BJ (cell line): ENCODE results near the gene AFF3. TPM values are rescaled to one million over a fixed set of nuclear protein-coding genes. Genes with fewer than 3 reads are reported as not detected.

Experiments used
- CTCF ChIA-PET: fragments of 350-600 bp; formaldehyde crosslinking; extraction: SDS; loops from one replicate; lab custom pipeline; 2021; ENCODE audit warnings: antibody characterized with exemption, inconsistent platforms; lab: Yijun Ruan, JAX
- POLR2A ChIA-PET: fragments of 300-600 bp; sonication (Branson Sonifier 250); formaldehyde crosslinking; extraction: SDS; loops from one replicate; lab custom pipeline; 2021; ENCODE audit warnings: antibody characterized with exemption; lab: Charles Lee
- DNase-seq: peaks from one replicate; pipeline ENCODE4 v3.0.0-alpha.2; 2011; ENCODE audit warnings: low read depth
- H3K27me3 ChIP-seq: 2 replicates; pipeline ENCODE4 v1.6.0; 2011; ENCODE audit warnings: low read length; ENCODE audit not compliant: control insufficient read depth, insufficient read depth
- H3K36me3 ChIP-seq: 2 replicates; pipeline ENCODE4 v1.5.1; 2011; ENCODE audit warnings: low read length; ENCODE audit not compliant: control insufficient read depth, insufficient read depth
- H3K4me3 ChIP-seq: 2 replicates; pipeline ENCODE4 v1.5.1; 2011; ENCODE audit warnings: low read depth, mild to moderate bottlenecking, control low read depth, low read length
- polyA plus RNA-seq: library from polyadenylated mRNA; depleted of rRNA; stranded (reverse); fragments of >200 nt; gene quantifications from 2 replicates; pipeline ENCODE4 v1.2.3, GENCODE V29; 2011
- TF ChIP-seq, protein P1 (sequence below): IDR thresholded peaks from 2 replicates; pipeline ENCODE4 v1.5.1; 2011; ENCODE audit warnings: low read depth, mild to moderate bottlenecking, control low read depth, inconsistent platforms, low read length, moderate library complexity; ENCODE audit not compliant: insufficient read depth

AFF3 gene
- polyA plus RNA-seq, 1 experiment = 11.5 TPM

DNA sequence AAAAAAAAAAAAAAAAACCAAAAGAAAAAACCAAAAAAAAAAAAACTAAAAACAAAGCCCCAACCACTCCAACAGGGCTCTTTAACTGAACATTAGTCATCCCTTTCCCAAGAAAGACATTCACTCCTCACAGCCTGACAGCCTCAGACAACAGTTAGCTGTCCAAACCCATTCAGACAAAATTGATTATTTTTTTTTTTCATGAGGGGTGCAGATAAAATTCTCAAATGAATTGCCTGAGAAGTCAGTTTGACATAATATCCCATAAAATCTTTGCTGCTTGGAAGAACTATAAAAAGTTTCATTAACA, 446.5 kb downstream of the AFF3 start:
- POLR2A ChIA-PET = no interaction called here
- DNase-seq = no peak
- TF ChIP-seq, protein P1, sequence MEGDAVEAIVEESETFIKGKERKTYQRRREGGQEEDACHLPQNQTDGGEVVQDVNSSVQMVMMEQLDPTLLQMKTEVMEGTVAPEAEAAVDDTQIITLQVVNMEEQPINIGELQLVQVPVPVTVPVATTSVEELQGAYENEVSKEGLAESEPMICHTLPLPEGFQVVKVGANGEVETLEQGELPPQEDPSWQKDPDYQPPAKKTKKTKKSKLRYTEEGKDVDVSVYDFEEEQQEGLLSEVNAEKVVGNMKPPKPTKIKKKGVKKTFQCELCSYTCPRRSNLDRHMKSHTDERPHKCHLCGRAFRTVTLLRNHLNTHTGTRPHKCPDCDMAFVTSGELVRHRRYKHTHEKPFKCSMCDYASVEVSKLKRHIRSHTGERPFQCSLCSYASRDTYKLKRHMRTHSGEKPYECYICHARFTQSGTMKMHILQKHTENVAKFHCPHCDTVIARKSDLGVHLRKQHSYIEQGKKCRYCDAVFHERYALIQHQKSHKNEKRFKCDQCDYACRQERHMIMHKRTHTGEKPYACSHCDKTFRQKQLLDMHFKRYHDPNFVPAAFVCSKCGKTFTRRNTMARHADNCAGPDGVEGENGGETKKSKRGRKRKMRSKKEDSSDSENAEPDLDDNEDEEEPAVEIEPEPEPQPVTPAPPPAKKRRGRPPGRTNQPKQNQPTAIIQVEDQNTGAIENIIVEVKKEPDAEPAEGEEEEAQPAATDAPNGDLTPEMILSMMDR = no peak
- no peak overlapping the region for H3K4me3 ChIP-seq
- H3K27me3 ChIP-seq = no peaks in the 10 kb centered on the region
- H3K36me3 ChIP-seq = no peaks in the 10 kb centered on the region
- CTCF ChIA-PET = interaction anchor here (0.6 to 1.0 kb wide), 3 partner anchors 13 to 514 kb away, joined by 3 to 4 read pairs (median 3); no protein-coding TSS in a partner anchor

DNA sequence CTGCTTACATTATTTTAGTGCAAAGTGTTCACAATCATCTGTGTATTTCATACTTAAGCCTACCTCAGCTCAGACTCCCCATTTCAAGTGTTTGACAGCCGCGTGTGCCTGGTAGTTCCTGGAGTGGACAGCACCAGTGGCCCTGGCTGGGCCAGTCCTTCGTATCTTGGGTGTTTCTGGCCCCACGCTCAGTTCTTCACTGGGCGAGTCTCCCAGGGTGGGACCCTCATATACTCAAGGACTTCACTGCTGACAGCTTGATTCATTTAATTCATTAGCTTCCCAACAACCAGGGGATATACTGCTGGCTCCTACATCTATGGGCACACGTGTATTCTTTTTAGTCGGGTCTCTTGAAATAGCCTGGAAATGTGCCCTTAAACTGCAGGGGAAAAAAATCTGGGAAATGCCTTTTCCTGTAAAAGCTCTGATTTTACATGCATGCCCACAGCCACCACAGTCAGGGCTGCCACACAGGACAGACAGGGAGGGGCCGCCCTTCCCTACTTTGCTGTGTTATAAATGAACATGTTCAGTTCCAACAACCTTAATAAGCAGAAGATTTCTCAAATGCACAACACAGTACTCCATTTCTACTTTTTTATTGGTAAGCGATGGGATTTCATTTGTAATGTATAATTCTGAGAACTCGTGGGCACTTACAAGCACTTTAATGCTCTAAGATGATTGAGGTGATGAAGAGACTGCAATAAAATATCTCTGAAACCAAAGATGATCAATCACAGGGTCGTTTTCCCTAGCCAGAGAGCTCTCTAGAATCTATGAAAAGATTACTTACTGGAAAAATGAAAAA, 447.1 kb downstream of the AFF3 start:
- H3K36me3 ChIP-seq = no peaks in the 10 kb centered on the region
- TF ChIP-seq, protein P1 = no peak
- no peak overlapping the region for H3K4me3 ChIP-seq
- no peaks in the 10 kb centered on the region for H3K27me3 ChIP-seq
- no peak for DNase-seq
- ChIA-PET POLR2A (no interaction called here), CTCF (interaction anchor here (0.6 to 1.0 kb wide), 3 partner anchors 14 to 515 kb away, joined by 3 to 4 read pairs (median 3); no protein-coding TSS in a partner anchor)

DNA sequence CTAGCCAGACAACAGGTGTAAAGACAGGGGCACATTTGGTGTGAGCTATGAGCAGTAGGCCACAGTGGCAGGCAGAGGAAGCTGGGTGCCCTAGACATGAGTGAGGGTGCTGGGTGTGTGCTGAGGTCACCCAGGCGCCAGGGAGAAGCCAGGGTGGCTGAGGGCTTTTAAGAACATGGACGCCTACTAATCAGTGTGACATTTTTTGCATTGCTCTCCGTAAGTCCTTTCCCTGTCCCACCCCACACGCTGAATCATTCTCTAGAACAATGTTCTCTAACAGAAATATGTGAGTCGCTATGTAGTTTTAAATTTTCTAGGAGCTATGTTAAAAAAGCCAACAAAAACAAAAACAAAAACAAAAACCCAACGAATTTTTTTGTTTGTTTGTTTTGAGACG, 448.1 kb downstream of the AFF3 start:
- Histone ChIP-seq H3K36me3 (no peaks in the 10 kb centered on the region), H3K4me3 (no peak overlapping the region), H3K27me3 (no peaks in the 10 kb centered on the region)
- ChIA-PET CTCF (interaction anchor here (0.9 kb wide), 1 partner anchor 14 kb away, joined by 3 read pairs; no protein-coding TSS in a partner anchor), POLR2A (no interaction called here)
- no peak for DNase-seq
- TF ChIP-seq, protein P1 = no peak

DNA sequence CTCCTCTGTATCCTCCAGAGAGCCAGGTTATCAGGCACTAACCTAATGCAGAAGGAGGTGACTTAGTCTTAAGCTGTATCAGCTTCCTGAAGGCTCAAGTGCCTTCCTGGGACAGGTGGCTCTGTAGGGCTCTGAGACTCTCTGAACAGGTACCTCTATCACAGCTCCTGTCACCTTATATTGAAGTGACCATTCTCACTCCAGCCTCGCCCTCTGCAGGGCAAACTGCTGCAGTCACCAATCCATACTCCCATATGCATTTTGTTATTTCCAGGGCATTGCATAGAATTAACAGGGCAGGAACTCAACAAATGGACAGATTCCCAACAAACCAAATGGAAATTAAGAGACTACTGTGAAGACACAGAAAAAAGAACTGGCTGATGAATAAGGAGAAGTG, 449.6 kb downstream of the AFF3 start:
- ChIA-PET POLR2A (no interaction called here), CTCF (interaction anchor here (0.8 kb wide), 1 partner anchor 10 kb away, joined by 4 read pairs; no protein-coding TSS in a partner anchor)
- TF ChIP-seq, protein P1 = no peak
- DNase-seq = no peak
- Histone ChIP-seq H3K27me3 (peaks cover 2% of the 10 kb centered on the region; the same call in 1 of the 2 replicates), H3K4me3 (no peak overlapping the region), H3K36me3 (no peaks in the 10 kb centered on the region)

DNA sequence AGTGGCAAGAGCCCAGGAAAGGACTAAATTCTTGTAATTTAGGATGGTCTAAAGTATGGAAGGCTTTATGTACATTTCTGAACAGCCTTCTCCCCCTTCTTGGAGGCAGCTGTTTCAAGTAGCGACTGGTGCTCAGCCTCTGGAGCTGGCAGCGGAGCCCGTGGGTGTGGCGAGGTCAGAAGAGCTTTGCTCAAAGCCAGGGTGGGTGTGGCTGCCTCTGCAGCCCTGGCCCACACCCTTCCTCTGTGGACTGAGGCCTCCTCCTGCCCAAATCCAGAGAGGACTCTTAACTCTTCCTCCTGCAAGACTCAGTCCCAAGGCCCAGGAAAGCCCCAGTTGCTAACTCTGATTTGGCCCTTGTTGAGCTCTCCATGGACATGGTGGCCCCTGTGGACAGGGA, 450.5 kb downstream of the AFF3 start:
- POLR2A ChIA-PET = interaction anchor here (0.6 kb wide), 1 partner anchor 337 kb away, joined by 4 read pairs; no protein-coding TSS in a partner anchor

More for the DNA sequence above, 450.5 kb downstream of the AFF3 start:
- no peaks in the 10 kb centered on the region for H3K36me3 ChIP-seq
- no peak for DNase-seq
- H3K27me3 ChIP-seq = peaks cover 2% of the 10 kb centered on the region; the same call in 1 of the 2 replicates
- TF ChIP-seq, protein P1 = no peak
- CTCF ChIA-PET = interaction anchor here (0.8 kb wide), 1 partner anchor 11 kb away, joined by 4 read pairs; no protein-coding TSS in a partner anchor
- no peak overlapping the region for H3K4me3 ChIP-seq
